ENCODE data around the gene MDM4.
"Not testable (repeated sequence)": the region's sequence is repeated elsewhere in the genome, so short reads cannot be mapped to it uniquely, and the experiment has no call there.

The MDM4 gene

DNA sequence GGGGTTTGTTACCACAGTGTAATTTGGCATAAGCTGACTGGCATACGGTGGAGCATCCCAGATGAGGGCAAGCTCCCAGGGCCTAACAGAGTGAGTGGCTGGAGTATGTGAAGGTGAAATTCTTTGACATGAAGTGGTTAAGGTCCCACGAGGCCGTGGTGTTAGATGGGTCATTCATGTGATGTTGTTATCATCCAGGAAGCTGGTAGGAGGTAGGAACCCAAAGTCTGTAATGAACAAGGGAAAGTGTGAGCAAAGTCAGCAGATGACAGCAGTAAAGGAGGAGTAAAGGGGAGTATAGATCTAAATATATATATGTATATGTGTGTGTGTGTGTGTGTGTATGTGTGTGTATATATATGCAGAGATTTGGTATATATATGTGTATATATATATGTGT lies 47.6 kb downstream of the MDM4 start:
- no peak for DNase-seq

DNA sequence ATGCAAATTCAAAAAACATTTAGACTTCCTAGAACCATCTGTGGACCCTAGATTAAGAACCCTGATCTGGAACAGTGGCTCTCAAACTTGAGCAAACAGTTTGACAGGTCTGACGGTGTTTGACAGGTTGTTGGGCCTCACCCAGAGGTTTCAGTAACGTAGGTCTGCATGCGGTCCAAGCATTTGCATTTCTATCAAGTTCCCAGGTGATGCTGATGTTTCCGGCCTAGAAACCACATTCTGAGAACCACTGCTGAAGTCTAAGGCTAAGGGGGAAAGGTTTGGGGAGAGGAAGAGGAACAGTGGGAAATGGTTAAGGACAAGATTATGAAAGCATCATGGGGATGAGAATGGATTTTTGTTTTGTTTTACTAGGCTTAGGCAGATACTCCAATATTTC lies 48.6 kb downstream of the MDM4 start:
- DNase-seq, result no peak

DNA sequence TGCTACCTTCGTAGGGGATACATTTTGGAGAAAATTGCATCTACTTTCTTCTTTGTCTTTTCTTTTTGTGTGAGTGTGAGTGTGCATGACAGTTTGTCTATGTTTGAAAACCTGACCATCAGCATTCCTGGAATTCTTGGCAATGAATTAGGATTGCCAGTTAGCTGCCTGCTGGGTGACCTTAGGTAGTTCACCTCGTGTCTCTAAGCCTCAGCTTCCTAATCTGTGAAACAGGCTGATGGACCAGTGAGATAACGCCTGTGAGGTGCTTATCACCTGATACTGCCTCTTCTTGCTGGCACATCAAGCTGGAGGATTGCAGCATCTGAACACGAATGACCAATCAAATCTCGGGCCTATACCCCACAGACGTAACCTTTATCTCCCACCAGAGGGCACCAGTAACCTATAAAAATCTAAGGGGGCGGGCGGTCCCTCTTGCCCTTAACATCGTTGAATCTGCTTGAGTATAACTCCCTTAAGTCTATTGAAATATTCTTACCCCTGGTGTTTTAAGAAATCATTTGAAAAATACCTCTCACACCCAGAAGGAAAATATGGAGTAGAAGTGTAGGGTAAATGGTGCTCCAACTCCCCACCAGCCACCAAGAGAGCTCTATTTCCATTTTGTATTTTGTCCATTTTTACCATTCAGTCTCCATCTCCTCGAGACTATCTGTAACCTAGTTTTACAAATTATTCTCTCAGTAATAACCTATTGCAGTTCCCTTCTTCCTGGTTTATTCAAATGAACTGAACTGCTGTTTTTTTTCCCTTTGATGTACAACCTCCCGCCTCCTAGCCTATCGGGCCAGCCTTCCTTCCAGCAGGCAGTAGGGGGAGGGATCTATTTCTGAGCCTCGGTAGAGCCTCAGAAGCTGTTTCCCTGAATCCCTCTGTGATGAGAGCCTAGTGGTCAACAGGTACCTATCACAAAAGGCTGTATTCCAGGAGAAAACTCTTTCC lies 49.7 kb downstream of the MDM4 start:
- DNase-seq, result peak; percentile 85

DNA sequence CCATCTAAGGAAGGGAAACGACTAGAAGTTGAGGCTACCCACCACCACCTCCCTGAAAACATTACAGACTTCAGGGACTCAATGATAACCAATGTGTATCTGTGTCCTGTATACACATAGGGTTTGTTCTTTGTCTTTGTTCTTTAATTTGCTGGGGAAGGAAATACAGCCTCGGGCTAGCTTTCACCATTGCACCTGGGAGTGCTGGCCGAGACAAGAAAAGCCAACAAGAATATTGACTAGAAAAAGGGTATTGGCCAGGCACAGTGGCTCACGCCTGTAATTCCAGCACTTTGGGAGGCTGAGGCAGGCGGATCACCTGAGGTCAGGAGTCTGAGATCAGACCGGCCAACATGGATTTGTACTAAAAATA lies 50.4 kb downstream of the MDM4 start:
- no peak for DNase-seq

DNA sequence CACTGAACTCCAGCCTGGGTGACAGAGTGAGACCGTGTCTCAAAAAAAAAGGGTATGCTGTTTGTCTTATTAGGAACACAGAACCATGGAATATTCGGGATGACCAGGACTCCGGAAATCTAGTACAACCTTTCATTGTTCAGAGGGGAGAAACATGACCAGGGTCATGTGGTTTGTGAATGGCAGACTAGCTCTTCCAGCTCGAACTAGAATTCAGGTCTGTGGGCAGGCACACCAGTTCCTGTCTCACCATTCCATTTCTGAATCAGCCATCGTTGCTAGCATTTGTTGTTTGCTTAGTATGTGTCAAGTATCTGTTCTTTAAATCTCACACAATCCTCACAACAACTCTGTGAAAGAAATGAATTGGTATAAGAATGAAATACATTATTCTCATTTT lies 50.9 kb downstream of the MDM4 start:
- DNase-seq, result no peak

DNA sequence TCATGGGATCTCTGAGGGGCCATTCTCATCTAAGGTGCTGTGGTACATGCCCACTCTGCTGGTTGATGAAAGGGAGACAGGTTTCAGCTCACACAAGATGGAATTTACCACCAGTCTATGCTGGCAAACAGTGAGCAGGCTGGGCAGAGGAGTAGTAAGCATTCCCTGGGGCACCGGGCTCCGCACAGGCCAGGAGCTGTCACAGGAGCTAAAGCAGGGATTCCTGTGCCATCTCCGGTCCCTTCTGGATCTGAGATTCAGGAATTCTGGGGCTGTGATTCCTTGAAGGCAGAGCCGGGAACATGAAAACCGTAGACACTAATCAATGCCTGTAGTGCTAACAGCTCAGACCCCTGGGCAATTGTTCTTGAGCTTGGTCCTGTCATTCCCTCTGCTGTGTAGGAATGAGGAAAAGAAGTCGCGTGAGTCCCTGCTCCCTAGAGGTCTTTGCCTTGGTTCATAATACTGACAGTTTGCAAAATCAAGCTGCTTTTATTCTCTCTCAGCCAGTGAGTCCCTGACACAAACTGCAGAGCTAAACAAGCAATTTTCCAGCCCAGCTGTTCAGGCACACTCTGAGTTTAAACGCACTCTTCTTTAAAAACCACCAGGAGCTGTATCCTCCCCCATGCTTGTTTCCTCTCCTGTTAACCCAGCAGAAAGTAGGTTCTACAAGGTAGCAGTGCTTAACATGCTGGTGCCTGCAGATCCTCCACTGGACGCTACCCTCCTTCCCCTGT lies 52.5 kb downstream of the MDM4 start:
- DNase-seq, result no peak

DNA sequence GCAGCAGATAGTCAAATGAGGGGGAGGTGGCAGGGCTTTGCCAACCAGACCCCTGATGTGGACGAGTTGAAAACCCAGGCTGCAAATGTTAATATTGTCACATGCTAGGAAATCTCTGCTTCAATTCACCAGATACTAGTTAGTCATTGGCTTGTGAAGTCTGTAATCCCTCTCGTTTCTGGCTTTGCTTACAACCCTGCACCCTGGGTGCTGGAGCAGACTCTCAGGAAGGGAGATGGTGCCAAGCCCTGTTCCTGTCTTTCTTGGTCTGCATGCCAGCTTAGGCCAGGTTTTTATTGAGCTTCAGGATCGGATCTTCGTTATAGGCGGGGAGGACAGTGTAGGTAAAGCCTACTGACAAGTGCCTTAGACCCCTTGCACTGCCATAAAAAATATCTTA lies 53.3 kb downstream of the MDM4 start:
- DNase-seq, result no peak

DNA sequence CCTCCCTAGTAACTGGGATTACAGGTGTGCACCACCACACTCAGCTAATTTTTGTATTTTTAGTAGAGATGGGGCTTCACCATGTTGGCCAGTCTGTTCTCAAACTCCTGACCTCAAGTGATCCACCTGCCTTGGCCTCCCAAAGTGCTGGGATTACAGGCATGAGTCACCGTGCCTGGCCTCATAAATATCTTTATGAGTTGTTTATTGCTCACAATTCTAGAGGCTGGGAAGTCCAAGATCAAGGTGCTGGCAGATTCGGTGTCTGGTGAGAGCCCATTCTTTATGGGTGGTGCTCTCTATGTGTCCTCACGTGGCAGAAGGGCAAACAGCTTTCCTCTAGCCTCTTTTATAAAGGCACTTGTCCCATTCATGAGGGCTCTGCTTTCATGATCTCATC lies 53.8 kb downstream of the MDM4 start:
- not testable (repeated sequence) for DNase-seq

DNA sequence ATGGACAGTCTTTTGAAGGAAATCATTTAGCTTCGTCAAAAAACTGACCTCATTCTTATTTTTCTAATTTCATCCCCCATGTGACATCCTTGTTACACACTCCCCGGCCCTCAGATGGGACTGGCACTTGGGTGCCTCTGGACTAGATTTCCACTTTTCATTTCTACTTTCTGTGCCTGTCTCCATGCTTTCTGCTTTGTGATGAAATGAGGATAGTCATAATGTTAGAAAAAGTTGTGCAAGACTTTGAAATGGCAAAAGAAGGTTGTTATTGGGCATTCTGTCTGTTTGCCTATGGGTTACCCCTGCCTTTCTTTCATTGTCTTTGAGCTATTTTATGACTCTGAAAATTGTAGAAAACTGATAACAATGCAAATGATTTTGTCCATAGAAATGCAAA lies 54.9 kb downstream of the MDM4 start:
- no peak for DNase-seq

DNA sequence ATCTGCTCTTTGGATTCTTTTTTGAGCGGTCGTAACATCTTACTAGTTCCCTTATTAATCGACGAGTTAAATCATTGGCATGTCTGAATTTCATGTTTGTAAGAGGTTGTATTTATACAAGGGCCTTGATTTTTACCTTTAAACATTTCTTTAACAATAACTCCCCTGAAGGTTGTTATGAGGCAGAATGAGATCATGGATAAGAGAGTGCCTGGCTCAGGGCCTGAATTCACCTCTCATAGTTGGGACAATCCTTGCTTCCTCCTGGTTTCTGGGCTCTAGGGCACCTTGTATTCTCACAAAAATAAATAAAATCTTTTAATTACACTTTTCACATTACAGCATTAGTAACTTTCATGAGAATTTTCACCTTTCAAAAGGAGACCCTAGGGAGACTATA lies 55.4 kb downstream of the MDM4 start:
- DNase-seq, result no peak

DNA sequence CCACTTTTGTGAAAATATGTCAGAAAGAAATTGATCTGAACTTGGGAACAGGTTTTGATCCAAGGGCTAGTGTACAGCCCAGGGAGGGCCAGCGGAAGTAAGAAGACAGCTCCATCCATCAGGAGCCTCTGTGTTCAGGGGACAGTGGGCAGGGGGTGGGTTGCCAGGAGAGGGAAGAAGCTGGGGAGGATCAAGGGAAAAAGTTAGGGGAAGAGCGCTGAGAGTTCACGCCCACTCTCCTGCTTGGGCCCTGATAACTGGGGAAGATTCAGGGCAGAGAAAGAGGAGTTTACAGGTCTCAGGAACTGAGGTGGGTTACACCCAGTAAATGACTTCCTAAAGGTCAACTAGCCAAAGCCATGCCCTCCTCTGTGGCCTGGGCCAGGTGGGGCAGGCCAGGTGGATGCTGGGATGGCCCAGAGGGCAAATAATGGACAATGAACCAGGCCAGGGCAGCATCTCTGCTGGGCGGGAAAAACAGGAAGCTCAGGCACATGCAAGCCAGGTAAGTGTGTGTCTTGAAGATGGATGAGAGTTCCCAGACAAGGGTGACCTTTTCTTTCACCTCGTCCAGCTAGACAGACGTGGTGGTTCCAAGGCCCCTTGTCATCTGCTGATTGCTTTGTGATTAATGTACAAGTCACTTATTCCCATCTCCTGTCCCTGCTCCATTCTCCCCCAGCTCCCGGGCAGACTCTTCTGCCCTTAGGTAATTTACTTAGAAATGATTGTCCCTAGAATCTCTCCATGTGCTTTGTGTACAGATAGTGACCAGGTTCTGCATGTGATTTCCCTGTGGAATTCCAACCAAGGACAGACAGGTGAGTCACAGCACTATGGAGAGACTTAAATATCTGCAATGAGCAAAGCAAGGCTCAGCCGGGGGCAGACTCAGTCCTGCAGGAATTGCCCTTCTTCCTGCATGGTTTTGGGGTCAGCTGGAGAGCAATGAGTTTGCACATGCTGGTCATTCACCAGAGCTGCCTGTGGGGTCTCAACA lies 57.0 kb downstream of the MDM4 start:
- DNase-seq, result no peak

DNA sequence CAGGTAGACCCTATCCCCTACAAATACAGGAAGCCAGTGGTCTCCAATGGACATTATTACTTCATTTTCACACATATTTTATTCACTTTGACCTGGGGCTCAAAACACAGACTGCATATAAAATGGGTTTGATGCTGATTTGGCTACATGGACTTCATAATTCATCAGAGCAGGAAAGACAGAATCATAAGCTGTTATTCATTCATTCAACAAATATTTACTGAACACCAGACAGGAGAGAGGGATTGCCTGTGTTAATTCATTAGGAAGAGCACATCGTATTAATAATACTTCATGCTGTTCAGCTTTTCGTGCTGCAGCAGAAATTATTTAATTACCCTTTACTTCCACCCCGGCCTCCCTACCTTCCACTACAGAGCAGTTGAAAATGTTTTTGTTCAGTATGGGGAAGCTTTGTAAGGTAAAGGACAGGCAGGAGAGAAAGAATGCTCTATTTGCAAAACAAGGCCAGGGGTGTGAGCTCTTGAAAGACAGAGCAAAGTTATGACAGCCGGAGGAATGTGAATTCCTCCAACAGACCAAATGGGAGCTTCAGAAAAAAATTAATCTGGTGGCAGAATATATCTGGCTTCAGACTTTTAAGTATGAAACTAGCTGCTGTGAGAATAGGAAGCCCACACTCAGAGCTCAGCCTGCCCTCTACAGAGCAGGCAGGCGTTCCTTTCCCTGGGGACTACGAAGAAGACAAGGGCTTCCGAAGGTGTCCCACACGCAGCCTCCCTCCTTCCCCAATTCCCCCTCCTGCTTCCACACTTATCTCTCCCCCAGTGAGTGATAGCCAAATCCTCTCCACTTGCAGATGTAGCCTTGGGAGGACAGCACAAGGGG lies 58.0 kb downstream of the MDM4 start:
- DNase-seq, result no peak

DNA sequence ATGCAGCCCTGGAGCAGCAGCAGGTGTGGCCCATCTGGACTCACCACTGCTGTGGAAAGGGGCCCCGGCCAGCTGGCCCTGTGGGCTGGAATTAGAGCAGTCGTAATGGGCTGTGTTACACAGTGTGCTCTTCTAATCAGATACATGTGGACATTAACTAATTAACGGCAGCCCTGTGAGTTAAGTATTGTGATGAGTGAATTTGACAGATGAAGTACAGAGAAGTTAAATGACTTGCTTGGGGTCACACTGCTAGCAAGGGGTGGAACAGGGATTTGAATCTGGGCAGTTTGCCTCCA lies 58.6 kb downstream of the MDM4 start:
- DNase-seq, result no peak

DNA sequence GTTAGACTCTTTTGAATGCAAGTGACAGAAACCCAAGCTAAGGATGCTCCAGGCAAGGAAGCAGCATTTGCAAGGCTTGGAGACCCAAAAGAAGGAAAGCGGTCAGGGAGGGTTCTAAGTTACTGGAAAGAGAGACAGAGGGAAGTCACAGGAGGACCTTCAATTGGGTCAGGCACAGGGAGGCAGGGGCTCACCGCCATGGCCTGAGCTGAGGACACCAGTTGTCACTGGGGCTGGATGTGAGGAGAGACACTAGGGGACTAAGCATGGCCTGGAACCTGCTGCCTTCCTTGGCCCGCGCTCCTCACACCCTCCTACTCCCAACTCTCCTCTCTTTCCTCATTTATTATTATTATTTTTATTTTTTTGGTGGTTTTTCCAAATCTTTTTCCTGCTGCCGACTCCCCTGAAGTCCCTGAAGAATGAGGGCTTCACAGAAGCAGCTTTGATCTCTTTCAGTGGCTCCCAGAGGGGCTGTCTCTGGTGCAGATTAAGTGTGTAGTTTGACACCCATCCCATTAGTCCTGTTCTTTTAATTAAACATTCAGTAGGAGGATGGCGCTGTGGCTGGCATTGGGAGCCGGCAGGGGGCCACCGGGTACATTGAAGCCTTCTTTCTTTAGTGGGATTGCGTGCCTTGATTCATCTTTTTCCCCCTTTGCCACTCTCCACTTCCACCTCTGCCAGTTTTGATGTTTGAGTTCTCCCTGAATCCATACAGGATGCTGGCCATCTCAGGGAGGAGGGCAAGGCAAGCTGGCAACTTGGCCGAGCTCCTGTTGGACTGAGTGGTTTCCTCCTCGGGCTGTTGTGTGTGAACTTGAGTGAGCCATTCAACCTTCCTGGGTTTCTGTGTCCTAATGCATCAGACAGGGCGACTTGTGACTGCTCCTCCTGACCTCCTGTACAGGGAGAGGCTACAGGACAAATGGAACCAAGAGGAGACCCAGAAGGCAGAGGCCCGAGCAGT lies 59.3 kb downstream of the MDM4 start:
- DNase-seq, result no peak

DNA sequence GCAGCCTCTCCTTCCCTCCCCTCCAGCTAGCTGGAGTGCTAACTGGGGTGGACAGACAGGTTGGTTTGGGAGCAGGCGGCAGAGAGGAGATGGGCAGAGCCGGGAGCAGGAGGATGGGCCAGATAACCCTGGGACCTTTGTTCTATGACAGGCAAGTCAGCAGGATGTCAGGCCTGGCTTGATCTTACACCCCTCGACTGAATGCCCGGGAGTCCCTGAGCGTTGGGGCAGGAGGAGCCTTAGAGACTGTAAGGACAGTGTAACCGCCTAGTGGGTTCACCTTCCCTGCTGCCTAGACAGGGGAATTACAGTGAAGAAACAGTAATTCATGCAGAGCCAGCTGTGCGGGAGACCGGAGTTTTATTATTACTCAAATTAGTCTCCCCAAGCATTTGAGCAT lies 60.2 kb downstream of the MDM4 start:
- DNase-seq, result no peak

DNA sequence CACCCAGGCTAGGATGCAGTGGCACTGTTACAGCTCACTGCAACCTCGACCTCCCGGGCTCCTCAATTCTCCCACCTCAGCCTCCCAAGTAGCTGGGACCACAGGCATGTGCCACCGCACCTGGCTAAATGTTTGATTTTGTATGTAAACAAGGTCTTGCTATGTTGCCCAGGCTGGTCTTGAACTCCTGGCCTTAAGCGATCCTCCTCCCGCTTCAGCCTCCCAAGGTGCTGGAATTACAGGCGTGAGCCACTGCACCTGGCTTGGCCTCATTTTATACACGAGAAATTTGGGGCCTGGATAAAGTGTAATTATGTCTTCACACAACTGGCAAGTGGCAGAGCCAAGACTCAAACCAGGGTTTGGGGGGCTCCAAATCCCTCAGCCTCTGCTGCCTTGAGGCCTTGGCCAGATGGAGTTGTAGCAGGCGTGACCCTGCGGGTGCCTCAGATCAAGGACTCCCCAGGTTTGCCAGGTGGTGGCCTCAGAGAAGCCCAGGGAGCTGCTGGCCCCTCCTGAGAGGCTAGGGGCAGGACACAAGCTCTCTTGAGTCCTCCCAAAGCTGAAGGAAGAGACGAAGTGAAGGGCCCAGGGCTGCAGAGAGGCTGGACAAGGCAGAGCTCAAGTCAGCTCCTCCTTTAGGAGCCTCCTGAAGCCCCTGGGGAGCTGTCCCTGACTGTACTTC lies 61.7 kb downstream of the MDM4 start:
- DNase-seq, result no peak

DNA sequence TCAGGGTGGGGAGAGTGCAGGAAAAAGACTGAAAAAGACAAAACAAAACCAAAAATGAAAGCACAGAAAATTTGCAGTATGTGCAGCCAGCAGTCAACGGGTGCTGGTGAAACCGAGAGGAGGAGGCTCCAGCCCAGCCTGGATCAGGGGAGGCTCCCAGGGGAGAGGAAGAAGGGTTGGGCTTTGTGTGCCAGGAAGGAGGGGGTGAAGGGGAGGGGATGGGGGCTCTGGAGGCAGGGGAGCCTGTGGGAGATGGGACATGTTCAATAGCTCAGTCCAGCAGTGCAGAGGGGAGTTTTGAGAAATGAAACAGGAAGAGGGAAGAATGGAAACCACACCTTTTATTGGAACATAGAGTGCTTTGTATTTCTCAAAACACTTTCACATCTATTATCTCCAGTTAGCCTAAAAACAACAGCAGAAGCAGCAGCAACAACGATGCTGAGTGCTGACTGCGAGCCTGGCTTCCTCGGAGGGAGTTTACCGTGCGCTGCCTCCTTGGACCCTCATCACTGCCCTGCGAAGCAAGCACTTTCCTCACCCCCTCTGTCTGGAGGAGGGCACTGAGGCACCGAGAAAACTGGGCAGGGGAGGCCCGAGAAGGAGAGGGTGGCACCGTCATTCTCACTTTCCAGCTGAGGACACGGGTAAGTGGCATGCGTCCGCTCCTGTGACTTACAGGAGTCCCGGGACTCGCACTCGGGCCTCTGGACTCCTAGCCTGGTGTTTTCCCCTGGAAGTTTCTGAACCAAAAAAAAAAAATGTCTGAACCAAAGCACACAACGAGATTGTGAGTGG lies 62.9 kb downstream of the MDM4 start:
- no peak for DNase-seq

DNA sequence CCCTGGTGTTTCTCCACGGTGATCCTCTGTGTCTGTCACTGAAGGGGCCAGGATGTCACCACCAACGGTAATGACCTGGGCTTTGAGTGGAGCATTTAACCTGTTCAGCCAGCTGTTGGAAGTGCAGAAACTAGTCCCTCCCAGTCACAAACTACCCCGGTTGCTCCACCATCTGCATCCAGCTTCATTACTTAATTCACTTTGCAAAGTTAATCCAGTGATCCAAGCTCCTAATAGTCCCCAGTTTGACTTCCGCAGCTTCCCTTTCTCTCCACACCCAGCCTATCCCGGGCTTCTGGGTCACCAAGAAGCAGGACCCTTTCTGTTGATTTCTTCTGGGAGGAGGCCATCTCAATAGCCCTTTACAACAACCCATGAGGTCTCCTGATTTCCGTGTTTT lies 63.5 kb downstream of the MDM4 start:
- DNase-seq, result no peak

DNA sequence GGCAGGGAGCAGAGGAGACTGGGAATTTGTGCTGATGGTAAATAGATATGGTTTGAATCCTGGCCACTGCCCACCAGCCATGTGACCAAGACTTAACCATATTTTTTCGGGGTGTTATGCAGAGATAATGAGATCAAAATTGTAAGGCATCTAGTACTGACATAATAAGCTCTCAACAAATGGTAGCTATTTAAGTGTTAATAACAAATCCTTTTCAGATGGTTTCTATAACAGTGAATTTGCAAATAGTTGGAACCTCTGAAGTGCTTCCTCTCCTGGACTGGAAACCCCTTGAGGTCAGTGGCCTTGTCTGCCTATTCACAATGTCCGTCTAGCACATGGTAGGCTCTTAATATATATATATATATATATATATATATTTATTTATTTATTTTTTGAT lies 64.7 kb downstream of the MDM4 start:
- no peak for DNase-seq

DNA sequence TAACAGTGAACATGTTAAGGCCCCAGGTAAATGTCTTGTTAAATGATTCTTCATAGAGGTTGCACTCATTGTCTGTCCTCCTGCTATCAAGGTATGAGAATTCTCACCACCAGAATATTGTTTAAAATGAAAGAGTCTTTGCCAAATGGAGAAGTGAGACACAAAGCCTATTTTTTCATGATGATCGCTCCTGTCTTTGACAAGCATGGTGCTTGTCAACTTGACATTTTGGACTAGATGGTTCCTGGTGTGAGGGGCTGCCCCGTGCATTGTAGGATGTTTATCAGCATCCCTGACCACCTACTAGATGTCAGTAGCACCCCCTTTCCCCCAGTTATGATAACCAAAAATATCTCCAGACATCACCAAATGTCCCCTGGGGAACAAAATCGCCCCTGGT lies 65.6 kb downstream of the MDM4 start:
- DNase-seq, result no peak
